Uterus (tissue), 4 donors: ENCODE results near the gene KRTAP29-1. TPM values are rescaled to one million over a fixed set of nuclear protein-coding genes. Genes with fewer than 3 reads are reported as not detected.
"Not testable (repeated sequence)": the region's sequence is repeated elsewhere in the genome, so short reads cannot be mapped to it uniquely, and the experiment has no call there.

Experiments
- DNase-seq, 2 donors: peaks; one replicate each; pipeline ENCODE4 v3.0.0-alpha.2; 2019 to 2020
- H3K27ac ChIP-seq, 2 donors: fragments of 200-600 bp; sonication (generic); 1 replicate in 1 of 2; 2 replicates in 1 of 2; pipeline ENCODE4 v1.5.1; 2016 to 2018
- H3K27me3 ChIP-seq, 2 donors: fragments of 200-600 bp; sonication (generic); one replicate each; pipeline ENCODE4 v1.5.1; 2018 to 2019; ENCODE audit warnings: control low read depth in 1 of 2
- H3K36me3 ChIP-seq, 2 donors: fragments of 200-600 bp; sonication (generic); one replicate each; pipeline ENCODE4 v1.5.1; 2019; ENCODE audit warnings: control low read depth in 1 of 2
- H3K4me1 ChIP-seq, 2 donors: fragments of 200-600 bp; sonication (generic); one replicate each; pipeline ENCODE4 v1.5.1; 2018 to 2019; ENCODE audit warnings: control low read depth in 1 of 2
- H3K4me3 ChIP-seq, 2 donors: fragments of 200-600 bp; sonication (generic); 1 replicate in 1 of 2; 2 replicates in 1 of 2; pipeline ENCODE4 v1.5.1; 2018 to 2019; ENCODE audit warnings: mild to moderate bottlenecking in 1 of 2
- H3K9me3 ChIP-seq, 2 donors: fragments of 200-600 bp; sonication (generic); one replicate each; pipeline ENCODE4 v1.5.1; 2019; ENCODE audit warnings: control low read depth in 1 of 2
- CTCF ChIP-seq, 4 experiments: fragments of 200-600 bp in 2 of 4; fragments of 450-650 bp in 2 of 4; sonication (generic) in 2 of 4; IDR thresholded peaks; one replicate each; pipeline ENCODE4 v1.5.1; 2016 to 2019; ENCODE audit warnings: antibody characterized with exemption in 4 of 4, mild to moderate bottlenecking in 2 of 4, moderate library complexity in 1 of 4
- POLR2A ChIP-seq, 2 donors: fragments of 450-650 bp; IDR thresholded peaks; one replicate each; pipeline ENCODE4 v1.6.1; 2016; ENCODE audit warnings: antibody characterized with exemption in 2 of 2, mild to moderate bottlenecking in 1 of 2, moderate library complexity in 1 of 2
- intact Hi-C: fragments of 100-400 bp; cut with DNase I; formaldehyde crosslinking; loops from one replicate; pipeline ENCODE4 v1.15.1; 2023; ENCODE audit warnings: low total_unique reads
- total RNA-seq, 4 donors: library from RNA; depleted of rRNA in 3 of 4; stranded (reverse); fragments of >200 nt in 3 of 4; gene quantifications; one replicate each; pipeline versions ENCODE4 v1.1.0 to v1.2.4, GENCODE V29; 2014 to 2023
- donor health status: DM: yes; HTN: yes; CAD: no.

KRTAP29-1 gene
- total RNA-seq: not detected

- Histone ChIP-seq H3K36me3 (no peaks in the 10 kb centered on the region), H3K27ac (no peak within 1 kb of the TSS), H3K27me3 (no peaks in the 10 kb centered on the region), H3K4me3 (no peak within 1 kb of the TSS), H3K4me1 (no peaks in the 10 kb centered on the region), H3K9me3 (no peaks in the 10 kb centered on the region)
- no peak for TF ChIP-seq CTCF (IDR thresholded peaks at IDR 0.05)
- TF ChIP-seq POLR2A (IDR thresholded peaks at IDR 0.05): no peak
- DNase-seq: no peak
- intact Hi-C loops: no loop called here
These were observed at the start of gene KRTAP29-1 for GRCh38 chr17:41301916-41302901. TSS of gene KRTAP29-1 (minus strand) at chr17:41302851. CDS start at chr17:41302851, 0 bp downstream.

- Histone ChIP-seq H3K9me3 (no peaks in the 10 kb centered on the region), H3K4me3 (no peak overlapping the region), H3K27me3 (no peaks in the 10 kb centered on the region), H3K27ac (no peak overlapping the region), H3K36me3 (no peaks in the 10 kb centered on the region), H3K4me1 (no peaks in the 10 kb centered on the region)
- no peak for DNase-seq
- TF ChIP-seq POLR2A (IDR thresholded peaks at IDR 0.05) (no peak), CTCF (IDR thresholded peaks at IDR 0.05) (no peak)
- intact Hi-C loops: no loop called here
These were observed 48.5 kb upstream of the KRTAP29-1 start for GRCh38 chr17:41351177-41351576.

- H3K36me3 ChIP-seq, H3K27ac ChIP-seq, H3K4me3 ChIP-seq, DNase-seq, intact Hi-C loops, H3K9me3 ChIP-seq, H3K4me1 ChIP-seq, H3K27me3 ChIP-seq: not testable (repeated sequence)
These were observed 47.8 kb upstream of the KRTAP29-1 start, which contains the start of gene KRT33A for GRCh38 chr17:41350381-41350878. TSS of gene KRT33A (minus strand) at chr17:41350828. CDS start at chr17:41350767, 61 bp downstream.

- Histone ChIP-seq H3K4me3 (no peak overlapping the region), H3K27ac (no peak overlapping the region), H3K9me3 (no peaks in the 10 kb centered on the region), H3K36me3 (no peaks in the 10 kb centered on the region), H3K4me1 (no peaks in the 10 kb centered on the region), H3K27me3 (no peaks in the 10 kb centered on the region)
- intact Hi-C loops: no loop called here
- TF ChIP-seq POLR2A (IDR thresholded peaks at IDR 0.05): no peak
- TF ChIP-seq CTCF (IDR thresholded peaks at IDR 0.05): no peak
- no peak for DNase-seq
These were observed 45.5 kb upstream of the KRTAP29-1 start for GRCh38 chr17:41347869-41348760.

- DNase-seq, intact Hi-C loops: not testable (repeated sequence)
These were observed 43.8 kb upstream of the KRTAP29-1 start for GRCh38 chr17:41346421-41346820.

More at GRCh38 chr17:41346421-41346820, 43.8 kb upstream of the KRTAP29-1 start:
- H3K27me3 ChIP-seq, H3K9me3 ChIP-seq, H3K27ac ChIP-seq, H3K36me3 ChIP-seq, H3K4me3 ChIP-seq, H3K4me1 ChIP-seq: not testable (repeated sequence)
